D721Med (cell line): Measurements from ENCODE around the gene STX17.

Experiments used
- DNase-seq: peaks from one replicate; pipeline ENCODE4 v3.0.0; 2011; ENCODE audit warnings: low spot score; ENCODE audit not compliant: insufficient read length
- FAIRE-seq: peaks from 2 replicates; lab custom pipeline; 2011; peaks lifted over from hg19 to GRCh38; lab: Jason Lieb, UNC
- TF ChIP-seq, protein P1 (sequence below): IDR thresholded peaks from 2 replicates; pipeline ENCODE4 v1.5.1; 2012; ENCODE audit warnings: mild to moderate bottlenecking, control low read depth; ENCODE audit not compliant: insufficient read depth; ENCODE audit errors: missing control alignments

STX17 gene

DNA sequence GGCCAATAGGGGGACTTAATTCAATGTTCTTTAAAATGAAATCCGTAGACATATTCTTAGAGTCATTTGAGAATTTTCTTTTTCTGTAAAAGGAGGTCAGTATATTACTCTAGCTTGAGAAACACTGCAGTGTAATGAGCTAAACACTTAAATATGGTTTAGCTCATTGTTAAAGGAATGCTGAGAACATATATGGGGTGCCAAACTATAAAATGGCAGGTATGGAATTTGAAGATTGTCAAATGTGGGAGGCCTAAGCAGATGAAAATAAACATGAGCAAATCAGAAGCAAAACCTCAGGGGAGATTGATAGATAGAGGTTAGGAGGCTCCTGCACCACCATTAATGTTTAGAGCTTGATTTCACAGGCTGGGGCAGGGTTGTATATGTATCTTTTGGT, 57.9 kb downstream of the STX17 start:
- TF ChIP-seq, protein P1, sequence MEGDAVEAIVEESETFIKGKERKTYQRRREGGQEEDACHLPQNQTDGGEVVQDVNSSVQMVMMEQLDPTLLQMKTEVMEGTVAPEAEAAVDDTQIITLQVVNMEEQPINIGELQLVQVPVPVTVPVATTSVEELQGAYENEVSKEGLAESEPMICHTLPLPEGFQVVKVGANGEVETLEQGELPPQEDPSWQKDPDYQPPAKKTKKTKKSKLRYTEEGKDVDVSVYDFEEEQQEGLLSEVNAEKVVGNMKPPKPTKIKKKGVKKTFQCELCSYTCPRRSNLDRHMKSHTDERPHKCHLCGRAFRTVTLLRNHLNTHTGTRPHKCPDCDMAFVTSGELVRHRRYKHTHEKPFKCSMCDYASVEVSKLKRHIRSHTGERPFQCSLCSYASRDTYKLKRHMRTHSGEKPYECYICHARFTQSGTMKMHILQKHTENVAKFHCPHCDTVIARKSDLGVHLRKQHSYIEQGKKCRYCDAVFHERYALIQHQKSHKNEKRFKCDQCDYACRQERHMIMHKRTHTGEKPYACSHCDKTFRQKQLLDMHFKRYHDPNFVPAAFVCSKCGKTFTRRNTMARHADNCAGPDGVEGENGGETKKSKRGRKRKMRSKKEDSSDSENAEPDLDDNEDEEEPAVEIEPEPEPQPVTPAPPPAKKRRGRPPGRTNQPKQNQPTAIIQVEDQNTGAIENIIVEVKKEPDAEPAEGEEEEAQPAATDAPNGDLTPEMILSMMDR = no peak
- DNase-seq = no peak
- FAIRE-seq = no peak

- DNase-seq = no peak
- FAIRE-seq = no peak
- TF ChIP-seq, protein P1 = no peak
Observed at GRCh38 chr9:99966001-99966400, 59.5 kb downstream of the STX17 start.

GRCh38 chr9:99966716-99967115, 60.3 kb downstream of the STX17 start:
- DNase-seq (no peak), FAIRE-seq (no peak)
- TF ChIP-seq, protein P1 = no peak

DNA sequence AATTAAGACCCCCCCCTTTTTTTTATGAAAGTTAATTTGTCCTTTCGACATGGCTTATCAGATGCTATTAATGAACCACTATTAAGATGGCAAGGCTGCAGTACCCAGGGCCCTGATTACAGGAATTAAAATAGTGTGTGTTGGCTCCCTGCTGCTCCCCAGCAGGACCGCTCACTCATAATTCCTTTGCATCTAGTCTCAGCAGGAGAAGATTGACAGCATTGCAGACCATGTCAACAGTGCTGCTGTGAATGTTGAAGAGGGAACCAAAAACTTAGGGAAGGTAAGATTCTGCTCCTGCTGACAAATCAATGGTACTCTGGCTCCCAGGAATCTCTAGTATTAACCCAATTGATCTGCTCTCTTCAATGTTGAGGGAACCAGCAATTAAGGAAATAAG, 61.0 kb downstream of the STX17 start:
- TF ChIP-seq, protein P1 = no peak
- DNase-seq = no peak
- no peak for FAIRE-seq

- DNase-seq (no peak), FAIRE-seq (no peak)
- TF ChIP-seq, protein P1 = no peak
Observed at GRCh38 chr9:99970481-99970880, 64.0 kb downstream of the STX17 start.

DNA sequence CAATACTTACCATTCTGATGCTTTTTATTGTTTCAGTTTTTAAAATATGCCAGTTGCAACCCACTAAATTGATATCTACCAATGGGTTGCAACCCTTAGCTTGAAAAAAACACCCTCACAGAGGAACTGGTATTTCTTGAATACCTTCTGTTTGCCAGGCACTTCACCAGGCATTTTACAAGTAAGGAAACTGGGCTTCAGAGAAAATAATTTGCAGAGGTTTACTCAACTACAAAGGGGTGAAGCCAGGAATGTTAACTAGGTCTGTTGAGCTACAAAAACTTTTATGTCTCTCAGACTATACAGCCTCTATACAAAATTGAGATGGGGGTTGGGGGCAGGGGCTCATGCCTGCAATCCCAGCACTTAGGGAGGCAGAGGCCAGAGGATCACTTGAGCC, 65.0 kb downstream of the STX17 start:
- no peak for FAIRE-seq
- no peak for DNase-seq
- TF ChIP-seq, protein P1 = no peak

DNA sequence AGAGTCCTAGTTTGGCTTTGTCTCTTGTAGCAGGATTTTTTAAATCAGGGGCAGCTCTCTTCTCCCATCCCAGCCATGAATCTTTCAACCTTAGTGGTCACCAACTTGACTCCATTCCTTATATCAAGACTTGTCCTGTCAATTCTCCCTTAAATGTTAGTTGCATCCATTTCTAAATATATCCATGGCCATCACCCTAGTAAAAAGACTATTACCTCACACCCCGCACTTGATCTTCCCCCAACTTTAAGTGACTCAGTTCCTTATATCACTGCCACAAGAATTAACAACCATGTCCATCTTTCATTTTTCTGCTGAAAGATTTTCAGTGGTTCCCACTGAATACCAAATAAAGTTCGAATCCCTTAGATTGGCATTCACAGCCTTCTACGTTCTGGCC, 67.0 kb downstream of the STX17 start:
- TF ChIP-seq, protein P1 = no peak
- FAIRE-seq (no peak), DNase-seq (no peak)
